ENCODE data around the gene HIVEP3. TPM values are rescaled to one million over a fixed set of nuclear protein-coding genes. Genes with fewer than 3 reads are reported as not detected.

The HIVEP3 gene
- polyA plus RNA-seq, 1 of the 3 experiments (the other 2 are of a cell fraction): 6.4 TPM

DNA sequence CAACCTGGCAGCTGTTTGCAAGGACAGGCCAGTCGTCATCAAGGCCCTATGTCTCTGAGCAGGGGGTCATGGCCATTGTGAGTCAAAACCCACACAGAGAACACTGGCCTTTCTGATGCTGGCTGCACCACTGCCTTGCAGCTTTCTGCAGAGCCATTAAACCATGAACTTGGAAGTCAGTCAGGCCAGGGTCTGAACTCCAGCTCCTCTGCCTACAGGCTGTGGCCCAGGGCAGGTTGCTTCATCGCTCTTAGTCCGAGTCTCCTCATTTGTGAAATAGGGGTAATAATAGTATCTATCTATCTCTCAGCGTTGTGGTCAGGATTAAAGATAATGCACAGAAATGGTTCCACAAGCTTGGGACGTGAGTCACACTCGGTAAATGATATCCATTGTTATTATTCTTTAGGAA, 35.8 kb upstream of the HIVEP3 start:
- CTCF ChIA-PET: interaction anchor here (0.6 to 0.9 kb wide), 2 partner anchors 12 to 27 kb away, joined by 3 read pairs; no protein-coding TSS in a partner anchor
- Histone ChIP-seq H3K9me2 (no peaks in the 10 kb centered on the region), H3K4me2 (peak overlapping the region; percentile 69), H4K20me1 (ENCODE audit: insufficient read depth) (no peaks in the 10 kb centered on the region), H3F3A (replicated peaks; ENCODE audit: insufficient read depth) (peaks cover 47% of the 10 kb centered on the region), H3K9ac (peak overlapping the region; percentile 75), H3K27ac (ENCODE audit: low read depth in 2 of 2, low read length in 1 of 2) (peak overlapping the region; percentile 53 to 98; a peak in 3 of 4 replicates), H3K36me3 (replicated peaks in 1 of 2; ENCODE audit: control insufficient read depth in 1 of 2, insufficient read depth in 2 of 2, low read length in 1 of 2) (no peaks in the 10 kb centered on the region), H3K9me3 (no peaks in the 10 kb centered on the region), H2AFZ (ENCODE audit: low read depth) (peak overlapping the region; percentile 39; the same call in 1 of the 2 replicates), H3K4me1 (ENCODE audit: control insufficient read depth in 1 of 2, insufficient read depth in 2 of 2, low read depth in 1 of 2, low read length in 1 of 2) (peaks cover 0 to 35% of the 10 kb centered on the region in 2 experiments), H3K27me3 (ENCODE audit: insufficient read depth) (no peaks in the 10 kb centered on the region), H3K4me3 (ENCODE audit: low read depth in 2 of 2, low read length in 1 of 2) (0 out of 4 replicates have a peak overlapping the region, but pooled peaks of 1 of the 2 experiments have one; percentile 13), H3K79me2 (ENCODE audit: insufficient read depth) (no peaks in the 10 kb centered on the region)
- WGBS (ENCODE audit: low lambda C conversion rate): 18% methylated on average over 6 of the region's 6 CpGs
- POLR2A ChIA-PET: no interaction called here
- no peak for DNase-seq
- TF ChIP-seq, protein P1, sequence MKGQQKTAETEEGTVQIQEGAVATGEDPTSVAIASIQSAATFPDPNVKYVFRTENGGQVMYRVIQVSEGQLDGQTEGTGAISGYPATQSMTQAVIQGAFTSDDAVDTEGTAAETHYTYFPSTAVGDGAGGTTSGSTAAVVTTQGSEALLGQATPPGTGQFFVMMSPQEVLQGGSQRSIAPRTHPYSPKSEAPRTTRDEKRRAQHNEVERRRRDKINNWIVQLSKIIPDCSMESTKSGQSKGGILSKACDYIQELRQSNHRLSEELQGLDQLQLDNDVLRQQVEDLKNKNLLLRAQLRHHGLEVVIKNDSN (IDR thresholded peaks at IDR 0.05; ENCODE audit: borderline replicate concordance, low read depth): no peak
- no peak for TF ChIP-seq EZH2phosphoT487 (IDR thresholded peaks at IDR 0.05; ENCODE audit: borderline replicate concordance, low read depth)
- TF ChIP-seq FOXJ3 (CRISPR knock-in tag; IDR thresholded peaks at IDR 0.05): no peak
- no peak for TF ChIP-seq MXI1 (IDR thresholded peaks at IDR 0.05; ENCODE audit: low read depth, low read length)
- TF ChIP-seq, protein P2, sequence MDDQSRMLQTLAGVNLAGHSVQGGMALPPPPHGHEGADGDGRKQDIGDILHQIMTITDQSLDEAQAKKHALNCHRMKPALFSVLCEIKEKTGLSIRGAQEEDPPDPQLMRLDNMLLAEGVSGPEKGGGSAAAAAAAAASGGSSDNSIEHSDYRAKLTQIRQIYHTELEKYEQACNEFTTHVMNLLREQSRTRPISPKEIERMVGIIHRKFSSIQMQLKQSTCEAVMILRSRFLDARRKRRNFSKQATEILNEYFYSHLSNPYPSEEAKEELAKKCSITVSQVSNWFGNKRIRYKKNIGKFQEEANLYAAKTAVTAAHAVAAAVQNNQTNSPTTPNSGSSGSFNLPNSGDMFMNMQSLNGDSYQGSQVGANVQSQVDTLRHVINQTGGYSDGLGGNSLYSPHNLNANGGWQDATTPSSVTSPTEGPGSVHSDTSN (IDR thresholded peaks at IDR 0.05): peak; percentile 79
- TF ChIP-seq, protein P3, sequence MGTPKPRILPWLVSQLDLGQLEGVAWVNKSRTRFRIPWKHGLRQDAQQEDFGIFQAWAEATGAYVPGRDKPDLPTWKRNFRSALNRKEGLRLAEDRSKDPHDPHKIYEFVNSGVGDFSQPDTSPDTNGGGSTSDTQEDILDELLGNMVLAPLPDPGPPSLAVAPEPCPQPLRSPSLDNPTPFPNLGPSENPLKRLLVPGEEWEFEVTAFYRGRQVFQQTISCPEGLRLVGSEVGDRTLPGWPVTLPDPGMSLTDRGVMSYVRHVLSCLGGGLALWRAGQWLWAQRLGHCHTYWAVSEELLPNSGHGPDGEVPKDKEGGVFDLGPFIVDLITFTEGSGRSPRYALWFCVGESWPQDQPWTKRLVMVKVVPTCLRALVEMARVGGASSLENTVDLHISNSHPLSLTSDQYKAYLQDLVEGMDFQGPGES (IDR thresholded peaks at IDR 0.05; ENCODE audit: low read depth, low read length): no peak
- no peak for TF ChIP-seq CHD2 (IDR thresholded peaks at IDR 0.05; ENCODE audit: low read length, partially characterized antibody)
- TF ChIP-seq FOXM1 (IDR thresholded peaks at IDR 0.05; ENCODE audit: low read depth): peak; percentile 61; the same call in 1 of the 2 replicates
- TF ChIP-seq, protein P4, sequence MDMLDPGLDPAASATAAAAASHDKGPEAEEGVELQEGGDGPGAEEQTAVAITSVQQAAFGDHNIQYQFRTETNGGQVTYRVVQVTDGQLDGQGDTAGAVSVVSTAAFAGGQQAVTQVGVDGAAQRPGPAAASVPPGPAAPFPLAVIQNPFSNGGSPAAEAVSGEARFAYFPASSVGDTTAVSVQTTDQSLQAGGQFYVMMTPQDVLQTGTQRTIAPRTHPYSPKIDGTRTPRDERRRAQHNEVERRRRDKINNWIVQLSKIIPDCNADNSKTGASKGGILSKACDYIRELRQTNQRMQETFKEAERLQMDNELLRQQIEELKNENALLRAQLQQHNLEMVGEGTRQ (IDR thresholded peaks at IDR 0.05; ENCODE audit: borderline replicate concordance, low read depth, low read length): no peak
- TF ChIP-seq SMC3 (IDR thresholded peaks at IDR 0.05; ENCODE audit: low read depth, low read length): no peak
- TF ChIP-seq, protein P5, sequence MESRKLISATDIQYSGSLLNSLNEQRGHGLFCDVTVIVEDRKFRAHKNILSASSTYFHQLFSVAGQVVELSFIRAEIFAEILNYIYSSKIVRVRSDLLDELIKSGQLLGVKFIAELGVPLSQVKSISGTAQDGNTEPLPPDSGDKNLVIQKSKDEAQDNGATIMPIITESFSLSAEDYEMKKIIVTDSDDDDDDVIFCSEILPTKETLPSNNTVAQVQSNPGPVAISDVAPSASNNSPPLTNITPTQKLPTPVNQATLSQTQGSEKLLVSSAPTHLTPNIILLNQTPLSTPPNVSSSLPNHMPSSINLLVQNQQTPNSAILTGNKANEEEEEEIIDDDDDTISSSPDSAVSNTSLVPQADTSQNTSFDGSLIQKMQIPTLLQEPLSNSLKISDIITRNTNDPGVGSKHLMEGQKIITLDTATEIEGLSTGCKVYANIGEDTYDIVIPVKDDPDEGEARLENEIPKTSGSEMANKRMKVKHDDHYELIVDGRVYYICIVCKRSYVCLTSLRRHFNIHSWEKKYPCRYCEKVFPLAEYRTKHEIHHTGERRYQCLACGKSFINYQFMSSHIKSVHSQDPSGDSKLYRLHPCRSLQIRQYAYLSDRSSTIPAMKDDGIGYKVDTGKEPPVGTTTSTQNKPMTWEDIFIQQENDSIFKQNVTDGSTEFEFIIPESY (IDR thresholded peaks at IDR 0.05; ENCODE audit: borderline replicate concordance, low read depth): peak; percentile 57; the same call in 1 of the 2 replicates
- TF ChIP-seq RAD21 (IDR thresholded peaks at IDR 0.05; ENCODE audit: low read length): no peak
- TF ChIP-seq, protein P6, sequence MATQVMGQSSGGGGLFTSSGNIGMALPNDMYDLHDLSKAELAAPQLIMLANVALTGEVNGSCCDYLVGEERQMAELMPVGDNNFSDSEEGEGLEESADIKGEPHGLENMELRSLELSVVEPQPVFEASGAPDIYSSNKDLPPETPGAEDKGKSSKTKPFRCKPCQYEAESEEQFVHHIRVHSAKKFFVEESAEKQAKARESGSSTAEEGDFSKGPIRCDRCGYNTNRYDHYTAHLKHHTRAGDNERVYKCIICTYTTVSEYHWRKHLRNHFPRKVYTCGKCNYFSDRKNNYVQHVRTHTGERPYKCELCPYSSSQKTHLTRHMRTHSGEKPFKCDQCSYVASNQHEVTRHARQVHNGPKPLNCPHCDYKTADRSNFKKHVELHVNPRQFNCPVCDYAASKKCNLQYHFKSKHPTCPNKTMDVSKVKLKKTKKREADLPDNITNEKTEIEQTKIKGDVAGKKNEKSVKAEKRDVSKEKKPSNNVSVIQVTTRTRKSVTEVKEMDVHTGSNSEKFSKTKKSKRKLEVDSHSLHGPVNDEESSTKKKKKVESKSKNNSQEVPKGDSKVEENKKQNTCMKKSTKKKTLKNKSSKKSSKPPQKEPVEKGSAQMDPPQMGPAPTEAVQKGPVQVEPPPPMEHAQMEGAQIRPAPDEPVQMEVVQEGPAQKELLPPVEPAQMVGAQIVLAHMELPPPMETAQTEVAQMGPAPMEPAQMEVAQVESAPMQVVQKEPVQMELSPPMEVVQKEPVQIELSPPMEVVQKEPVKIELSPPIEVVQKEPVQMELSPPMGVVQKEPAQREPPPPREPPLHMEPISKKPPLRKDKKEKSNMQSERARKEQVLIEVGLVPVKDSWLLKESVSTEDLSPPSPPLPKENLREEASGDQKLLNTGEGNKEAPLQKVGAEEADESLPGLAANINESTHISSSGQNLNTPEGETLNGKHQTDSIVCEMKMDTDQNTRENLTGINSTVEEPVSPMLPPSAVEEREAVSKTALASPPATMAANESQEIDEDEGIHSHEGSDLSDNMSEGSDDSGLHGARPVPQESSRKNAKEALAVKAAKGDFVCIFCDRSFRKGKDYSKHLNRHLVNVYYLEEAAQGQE (IDR thresholded peaks at IDR 0.05; ENCODE audit: low read depth, low read length): no peak
- TF ChIP-seq, protein P7, sequence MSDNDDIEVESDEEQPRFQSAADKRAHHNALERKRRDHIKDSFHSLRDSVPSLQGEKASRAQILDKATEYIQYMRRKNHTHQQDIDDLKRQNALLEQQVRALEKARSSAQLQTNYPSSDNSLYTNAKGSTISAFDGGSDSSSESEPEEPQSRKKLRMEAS (IDR thresholded peaks at IDR 0.05; ENCODE audit: low read depth): peak; percentile 39; the same call in 1 of the 2 replicates
- peak; percentile 72; the same call in 1 of the 2 replicates for TF ChIP-seq MEF2A (IDR thresholded peaks at IDR 0.05; ENCODE audit: borderline replicate concordance, low read depth)
- peak; percentile 43; the same call in 1 of the 2 replicates for TF ChIP-seq POLR2AphosphoS5 (IDR thresholded peaks at IDR 0.05; ENCODE audit: low read depth, low read length)
- no peak for TF ChIP-seq RCOR1 (IDR thresholded peaks at IDR 0.05; ENCODE audit: low read length)
- TF ChIP-seq RXRA (IDR thresholded peaks at IDR 0.05; ENCODE audit: borderline replicate concordance, low read depth): peak; percentile 46; the same call in 1 of the 2 replicates
- TF ChIP-seq TCF12 (IDR thresholded peaks at IDR 0.05): peak; percentile 89
- peak in 1 of 2 experiments; percentile 88; a peak in 1 of 4 replicates for TF ChIP-seq EP300 (IDR thresholded peaks at IDR 0.05; ENCODE audit: borderline replicate concordance in 1 of 2, low read depth in 1 of 2, low read length in 1 of 2)
- peak; percentile 89 for TF ChIP-seq FOSL2 (IDR thresholded peaks at IDR 0.05; ENCODE audit: borderline replicate concordance, low read depth)
- peak; percentile 56; the same call in 1 of the 2 replicates for TF ChIP-seq NFIC (IDR thresholded peaks at IDR 0.05; ENCODE audit: borderline replicate concordance)
- no peak for TF ChIP-seq ELF1 (IDR thresholded peaks at IDR 0.05)
- no peak for TF ChIP-seq RFX5 (IDR thresholded peaks at IDR 0.05; ENCODE audit: low read length)
